ENCODE measurements around the gene PLIN5.
A peak's percentile ranks its signal among the peaks of the same experiment; 100 is the strongest.

Gene PLIN5, protein sequence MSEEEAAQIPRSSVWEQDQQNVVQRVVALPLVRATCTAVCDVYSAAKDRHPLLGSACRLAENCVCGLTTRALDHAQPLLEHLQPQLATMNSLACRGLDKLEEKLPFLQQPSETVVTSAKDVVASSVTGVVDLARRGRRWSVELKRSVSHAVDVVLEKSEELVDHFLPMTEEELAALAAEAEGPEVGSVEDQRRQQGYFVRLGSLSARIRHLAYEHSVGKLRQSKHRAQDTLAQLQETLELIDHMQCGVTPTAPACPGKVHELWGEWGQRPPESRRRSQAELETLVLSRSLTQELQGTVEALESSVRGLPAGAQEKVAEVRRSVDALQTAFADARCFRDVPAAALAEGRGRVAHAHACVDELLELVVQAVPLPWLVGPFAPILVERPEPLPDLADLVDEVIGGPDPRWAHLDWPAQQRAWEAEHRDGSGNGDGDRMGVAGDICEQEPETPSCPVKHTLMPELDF

DNA sequence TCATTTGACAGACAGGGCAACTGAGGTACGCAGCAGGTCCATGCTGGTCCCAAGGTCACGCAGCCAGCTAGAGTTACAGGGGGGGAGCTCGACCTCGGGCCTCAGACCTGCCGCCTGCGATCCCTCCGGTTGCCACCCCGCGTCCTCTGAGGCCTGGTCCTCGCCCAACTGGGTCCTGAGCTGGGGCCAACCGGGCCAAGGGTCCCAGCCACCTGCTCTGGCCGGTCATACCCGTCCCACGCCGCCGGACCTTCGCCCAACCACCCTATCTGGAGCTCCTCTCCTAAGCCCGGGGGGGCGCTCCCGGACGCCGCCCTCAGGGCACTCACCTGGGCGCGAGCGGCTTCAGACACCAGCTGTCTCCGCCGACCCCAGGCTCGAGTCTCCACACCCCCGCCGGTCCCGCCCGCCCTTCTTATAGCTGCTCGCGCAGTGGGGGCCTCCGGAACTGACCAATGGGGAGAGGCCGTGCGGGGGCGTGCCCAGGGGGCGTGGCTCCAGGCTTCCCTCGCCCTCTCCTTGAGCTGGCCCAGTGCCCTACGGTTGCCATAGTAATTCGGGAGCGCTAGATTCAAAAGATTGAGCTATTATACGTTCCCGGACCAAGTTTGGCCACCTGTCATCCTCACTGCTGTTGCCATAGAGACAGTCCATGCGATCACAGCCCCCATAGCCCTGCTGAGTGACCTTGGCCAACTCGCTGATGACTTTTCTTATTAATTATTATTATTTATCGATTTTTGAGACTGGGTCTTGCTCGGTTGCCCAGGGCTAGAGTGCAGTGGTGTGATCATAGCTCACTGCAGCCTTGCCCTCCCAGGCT is at the start of gene PLIN5:
Gene PLIN5 (minus strand): TSS at position 389 of the 823 bp plus-strand sequence. CDS start 1,150 bp downstream, outside the sequence.
- DNase-seq (ENCODE audit: low read depth), result no peak

- no peak for DNase-seq (ENCODE audit: low read depth)
These were observed 49.1 kb upstream of the PLIN5 start for GRCh38 chr19:4583961-4584669.

GRCh38 chr19:4582980-4583842 is 48.2 kb upstream of the PLIN5 start:
- DNase-seq (ENCODE audit: low read depth), result no peak

- DNase-seq (ENCODE audit: low read depth), result no peak
These were observed 46.9 kb upstream of the PLIN5 start for GRCh38 chr19:4581666-4582553.

- no peak for DNase-seq (ENCODE audit: low read depth)
These were observed 46.1 kb upstream of the PLIN5 start for GRCh38 chr19:4580961-4581665.

DNA sequence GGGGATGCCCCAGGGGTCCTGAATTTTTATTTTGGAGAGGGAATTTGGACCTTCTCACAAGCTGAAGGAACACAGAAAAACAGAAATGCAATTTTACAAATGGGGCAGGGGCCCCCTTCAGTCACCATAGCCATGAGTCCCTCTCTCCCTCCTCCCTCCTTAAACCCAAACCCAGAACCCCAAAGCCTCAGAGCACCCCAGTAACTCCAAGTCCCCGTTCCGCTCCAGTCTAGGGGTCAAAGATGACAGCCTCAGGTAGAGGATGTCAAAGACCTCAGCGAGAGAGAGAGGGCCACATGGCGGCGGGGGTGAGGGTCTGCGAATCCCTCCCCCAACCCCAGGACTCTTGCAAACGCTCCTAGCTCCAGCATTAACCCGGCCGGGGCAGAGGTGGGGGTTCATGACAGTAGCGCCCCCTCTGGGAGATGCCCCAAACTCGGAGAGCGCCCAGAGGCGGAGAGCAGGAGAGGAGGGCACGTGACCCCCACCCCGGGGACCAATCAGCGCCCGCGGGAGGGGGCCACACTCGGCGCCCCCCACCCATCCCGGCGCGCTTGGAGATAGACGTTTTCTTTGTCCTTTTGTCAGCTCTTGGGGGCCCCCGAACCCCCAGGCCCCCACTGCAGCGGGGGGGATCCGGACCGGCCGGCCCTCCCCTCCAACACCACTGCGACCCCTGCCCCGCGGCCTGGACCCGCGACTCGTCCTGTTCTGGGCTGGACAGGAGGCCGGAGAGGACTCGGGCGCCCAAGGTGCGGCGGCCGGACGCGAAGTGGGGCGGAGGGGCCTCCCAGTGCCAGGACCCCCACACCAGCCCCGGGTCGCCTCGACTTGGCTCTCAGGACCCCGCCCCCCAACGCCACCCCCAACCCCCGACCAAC is 45.2 kb upstream of the PLIN5 start:
- DNase-seq (ENCODE audit: low read depth), result no peak

DNA sequence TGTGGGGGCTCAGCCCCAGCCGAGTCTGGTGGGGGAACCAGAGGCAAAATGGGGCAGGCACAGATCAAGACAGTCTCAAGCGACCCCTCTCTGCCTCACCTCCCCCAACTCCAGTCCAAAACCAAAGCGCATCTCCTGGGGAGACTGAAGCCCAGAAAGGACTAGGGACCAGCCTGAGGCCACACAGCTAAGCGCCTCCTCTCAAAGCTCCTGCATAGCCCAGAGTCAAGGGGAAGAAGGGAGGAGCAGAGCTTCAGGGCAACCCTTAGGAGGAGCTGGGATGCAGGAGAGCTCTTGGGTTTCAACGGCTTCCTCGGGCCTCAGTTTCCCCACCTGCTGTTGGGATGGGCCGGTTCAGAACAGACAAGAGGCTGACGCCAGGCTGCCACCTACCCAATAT is 44.4 kb upstream of the PLIN5 start:
- DNase-seq (ENCODE audit: low read depth), result no peak

DNA sequence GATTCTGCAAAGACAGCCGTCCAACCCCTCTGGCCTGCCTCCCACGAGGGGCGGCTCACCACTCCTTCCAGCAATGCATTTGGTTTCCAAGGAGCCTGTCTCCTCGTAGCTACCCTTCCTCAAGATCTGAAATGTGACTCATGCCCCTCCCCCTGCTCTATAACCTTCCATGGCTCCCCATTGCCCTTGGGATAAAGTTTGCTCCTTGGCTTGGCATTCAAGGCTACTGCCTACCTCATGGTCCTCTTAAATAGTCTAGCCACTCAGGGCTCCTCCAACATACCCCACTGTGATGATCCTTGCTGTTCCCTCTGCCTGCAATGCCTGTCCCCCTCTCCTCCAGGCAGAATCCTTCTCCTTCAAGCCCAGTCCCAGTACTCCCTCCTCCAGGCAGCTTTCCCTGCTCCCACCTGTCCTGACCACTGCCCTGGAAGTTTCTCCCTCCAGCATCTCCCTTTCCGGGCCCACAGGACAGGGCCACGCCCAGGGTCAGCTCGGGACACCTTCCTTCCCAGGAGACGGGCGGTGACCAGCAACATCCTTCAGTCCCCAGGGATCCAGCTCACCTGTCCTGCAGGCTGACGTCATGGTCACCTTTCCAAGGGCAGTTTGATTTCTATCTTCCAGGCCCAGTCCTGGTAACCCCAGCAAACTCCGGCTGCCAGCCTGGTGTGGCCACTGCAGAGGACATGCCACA is 43.7 kb upstream of the PLIN5 start:
- DNase-seq (ENCODE audit: low read depth), result no peak

DNA sequence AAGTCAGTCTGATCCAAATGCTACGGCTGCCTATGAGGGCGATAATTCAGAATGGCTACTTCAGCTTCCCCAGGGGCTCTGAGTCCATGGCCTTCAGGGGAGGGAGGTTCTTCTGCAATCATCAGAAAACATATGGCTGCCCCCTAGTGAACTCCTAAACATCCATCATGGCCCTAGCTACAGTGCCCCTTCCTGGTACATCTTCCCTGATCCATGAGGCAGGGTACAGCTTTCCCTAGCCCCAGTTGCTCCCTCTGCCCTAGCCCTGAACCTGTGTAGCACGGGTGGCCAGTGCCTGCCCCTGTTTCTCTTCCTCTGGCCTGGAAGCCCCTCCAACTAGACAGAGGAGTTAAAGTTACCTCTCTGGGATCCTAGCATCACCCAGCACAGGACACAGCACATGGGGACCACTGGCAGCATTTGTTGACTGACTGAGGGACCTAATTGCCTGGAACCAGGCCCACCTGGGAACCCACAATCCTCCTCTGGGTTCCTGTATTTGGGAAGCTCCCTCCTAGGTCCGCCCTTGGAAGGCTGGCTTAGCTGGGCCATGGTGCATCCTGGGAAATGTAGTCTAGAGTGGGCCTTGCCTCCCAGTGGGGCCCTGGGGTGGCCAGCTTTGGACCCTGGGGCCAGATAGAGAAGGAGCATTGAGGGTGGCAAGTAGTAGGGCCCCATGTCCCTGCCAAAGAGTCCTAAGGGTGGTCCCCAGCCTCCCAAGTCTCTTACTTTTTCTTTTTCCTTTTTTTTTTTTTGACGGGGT is 42.2 kb upstream of the PLIN5 start:
- no peak for DNase-seq (ENCODE audit: low read depth)

DNA sequence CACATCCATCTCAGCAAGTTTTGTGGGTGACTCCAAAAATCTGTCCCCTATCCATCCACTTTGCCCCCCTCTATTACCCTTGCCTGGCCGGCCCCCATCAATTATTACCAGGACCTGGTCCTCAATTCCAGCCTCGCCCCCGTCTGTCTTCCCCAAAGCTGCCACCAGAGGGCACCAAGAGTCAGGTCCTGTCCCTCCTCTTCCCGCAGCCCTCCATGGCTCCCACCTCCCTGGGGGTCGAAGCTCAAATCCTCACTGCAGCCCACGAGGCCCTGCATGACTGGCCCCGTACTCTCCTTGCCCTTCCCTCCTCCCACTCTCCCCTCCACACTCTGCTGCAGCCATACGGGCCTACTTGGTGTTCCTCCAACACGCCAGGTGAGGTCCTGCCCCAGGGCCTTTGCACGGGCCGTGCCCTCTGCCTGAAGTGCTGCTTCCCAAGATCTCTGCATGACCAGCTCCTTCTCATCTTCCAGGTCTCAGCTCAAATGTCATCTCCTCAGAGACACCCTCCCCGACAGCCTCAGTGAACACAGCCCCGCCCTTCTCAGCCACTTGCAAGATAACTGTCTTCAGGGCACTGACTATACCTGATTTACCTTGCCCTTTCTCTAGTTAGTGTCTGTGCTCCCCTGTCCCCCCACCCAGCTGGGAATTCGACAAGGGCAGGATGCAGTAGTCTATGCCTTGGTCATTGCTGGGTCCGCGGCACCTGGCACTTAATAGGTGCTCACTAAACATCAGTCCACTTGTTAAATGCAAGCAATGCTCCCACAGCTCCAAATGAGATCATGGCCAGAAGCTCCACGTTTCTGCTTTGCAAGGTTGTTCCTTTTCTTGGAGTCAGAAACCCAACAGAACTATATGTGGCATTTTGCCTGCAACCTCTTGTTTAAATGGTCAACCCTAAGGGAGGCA is 41.3 kb upstream of the PLIN5 start:
- DNase-seq (ENCODE audit: low read depth), result peak; percentile 60

- DNase-seq (ENCODE audit: low read depth), result no peak
These were observed 40.4 kb upstream of the PLIN5 start for GRCh38 chr19:4575267-4576015.

GRCh38 chr19:4573682-4574081 is 38.7 kb upstream of the PLIN5 start:
- no peak for DNase-seq (ENCODE audit: low read depth)

GRCh38 chr19:4571305-4571917 is 36.4 kb upstream of the PLIN5 start:
- DNase-seq (ENCODE audit: low read depth), result no peak

- no peak for DNase-seq (ENCODE audit: low read depth)
These were observed 35.9 kb upstream of the PLIN5 start for GRCh38 chr19:4570916-4571304.

DNA sequence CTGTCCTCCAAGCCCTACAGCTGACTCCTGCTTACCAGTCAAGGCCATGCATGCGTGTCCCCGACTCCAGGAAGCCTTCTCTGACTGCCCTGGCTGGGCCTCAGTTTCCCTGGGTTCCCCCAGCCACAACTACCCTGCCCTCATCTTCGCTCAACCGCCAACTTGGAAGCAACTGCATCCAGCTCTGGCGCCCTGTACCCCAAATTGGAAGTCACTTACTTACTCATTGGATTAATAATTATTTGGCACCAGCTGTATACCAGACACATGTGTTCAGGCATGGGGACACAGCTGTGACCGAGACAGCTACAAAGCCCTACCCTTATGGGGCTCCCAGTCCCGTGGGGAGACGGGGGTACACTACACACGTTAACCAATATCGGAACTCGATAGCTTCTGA is 35.4 kb upstream of the PLIN5 start:
- no peak for DNase-seq (ENCODE audit: low read depth)

All from stimulated activated CD8-positive, alpha-beta memory T cell treated with anti-CD3 and anti-CD28 coated beads, Interleukin-15, amount 100 ng/mL, for 1 hour (primary cell).